B cell (primary cell): ENCODE data around the gene SLN.

Source experiments
- CTCF ChIP-seq: fragments of 200-600 bp; IDR thresholded peaks from one replicate; pipeline ENCODE4 v1.8.0; 2022; ENCODE audit warnings: antibody characterized with exemption, mild to moderate bottlenecking
- EZH2 ChIP-seq: IDR thresholded peaks from 2 replicates; pipeline ENCODE4 v1.6.1; 2012; ENCODE audit warnings: borderline replicate concordance, low read depth, mild to moderate bottlenecking, moderate library complexity, low read length; ENCODE audit not compliant: insufficient read depth, poor library complexity, severe bottlenecking

GRCh38 chr11:107679255-107680024 is 32.4 kb downstream of the SLN start:
- TF ChIP-seq EZH2, result no peak
- no peak for TF ChIP-seq CTCF
